Fibroblast of peridontal ligament (primary cell): ENCODE data around the gene RAC3.
"Not testable (repeated sequence)": the region's sequence is repeated elsewhere in the genome, so short reads cannot be mapped to it uniquely, and the experiment has no call there.

Experiments
- DNase-seq: peaks from one replicate; pipeline ENCODE4 v3.0.0-alpha.2; 2010; ENCODE audit errors: extremely low read depth

Gene RAC3

GRCh38 chr17:82023447-82024241, 7.8 kb upstream of the RAC3 start:
- DNase-seq = no peak

GRCh38 chr17:82024859-82025258, 6.6 kb upstream of the RAC3 start:
- no peak for DNase-seq

- no peak for DNase-seq
These were observed 5.9 kb upstream of the RAC3 start for GRCh38 chr17:82025401-82026107.

- no peak for DNase-seq
These were observed 3.2 kb upstream of the RAC3 start for GRCh38 chr17:82028246-82028645.

GRCh38 chr17:82028966-82029365, 2.5 kb upstream of the RAC3 start:
- no peak for DNase-seq

GRCh38 chr17:82029391-82029790, 2.1 kb upstream of the RAC3 start:
- no peak for DNase-seq

- DNase-seq = no peak
These were observed 1.4 kb upstream of the RAC3 start for GRCh38 chr17:82029990-82030469.

GRCh38 chr17:82030470-82031302, 792 bp upstream of the RAC3 start:
- peak; percentile 75 for DNase-seq

- no peak for DNase-seq
These were observed 578 bp downstream of the RAC3 start for GRCh38 chr17:82031885-82032627.

GRCh38 chr17:82033359-82034085, 2.0 kb downstream of the RAC3 start:
- no peak for DNase-seq

GRCh38 chr17:82034371-82035011, 3.0 kb downstream of the RAC3 start:
- no peak for DNase-seq

- no peak for DNase-seq
These were observed 4.0 kb downstream of the RAC3 start for GRCh38 chr17:82035488-82035887.

GRCh38 chr17:82035956-82036633, 4.6 kb downstream of the RAC3 start:
- DNase-seq = no peak

GRCh38 chr17:82036634-82037091, 5.2 kb downstream of the RAC3 start:
- no peak for DNase-seq

- peak; percentile 87 for DNase-seq
These were observed 5.8 kb downstream of the RAC3 start, which contains the start of gene DCXR for GRCh38 chr17:82037092-82037888. TSS of gene DCXR (minus strand) at chr17:82037697. CDS start at chr17:82037682, 15 bp downstream.

- no peak for DNase-seq
These were observed 6.4 kb downstream of the RAC3 start for GRCh38 chr17:82037889-82038195.

- DNase-seq = not testable (repeated sequence)
These were observed 7.4 kb downstream of the RAC3 start for GRCh38 chr17:82038796-82039409.

- DNase-seq = no peak
These were observed 8.3 kb downstream of the RAC3 start for GRCh38 chr17:82039695-82040299.
